ENCODE measurements around the gene EPHB1. TPM values are rescaled to one million over a fixed set of nuclear protein-coding genes. Genes with fewer than 3 reads are reported as not detected.

Gene EPHB1
- total and polyA plus RNA-seq, 5 experiments from 2014 or later: not detected

GRCh38 chr3:135127946-135128470 is 332.9 kb downstream of the EPHB1 start:
- no peak for DNase-seq
- Mint-ChIP-seq H3K27ac (no peak overlapping the region), H3K36me3 (no peaks in the 10 kb centered on the region), H3K4me1 (no peaks in the 10 kb centered on the region), H3K9me3 (peaks cover 0 to 28% (median 5%) of the 10 kb centered on the region in 9 donors), H3K27me3 (peaks cover 0 to 8% (median 0%) of the 10 kb centered on the region in 5 donors), H3K4me3 (no peak overlapping the region)
- POLR2A ChIA-PET: no interaction called here
- ATAC-seq: no peak

DNA sequence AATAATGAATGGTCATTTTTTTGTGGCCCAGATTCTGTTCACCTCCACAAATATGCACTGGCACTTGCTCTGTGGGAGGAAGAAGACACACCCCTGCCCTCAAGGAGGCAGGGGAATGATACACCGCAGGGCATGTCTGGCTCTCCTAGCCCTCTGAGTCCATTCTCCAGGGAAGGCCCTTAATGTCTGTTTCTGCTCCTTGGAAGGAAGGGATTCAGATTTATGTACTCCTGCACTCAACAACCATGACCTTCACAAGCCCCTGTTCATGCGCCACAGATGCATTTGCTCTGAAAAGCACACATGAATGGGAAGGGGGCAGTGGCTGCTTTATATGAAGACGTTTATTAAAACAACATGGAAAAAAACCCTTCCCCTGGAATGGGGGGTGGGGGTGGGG is 333.8 kb downstream of the EPHB1 start:
- H3K27me3 Mint-ChIP-seq: peaks cover 0 to 8% (median 0%) of the 10 kb centered on the region in 5 donors

GRCh38 chr3:135131290-135131689 is 336.2 kb downstream of the EPHB1 start:
- no peak overlapping the region for H3K27ac Mint-ChIP-seq
- DNase-seq (no peak), ATAC-seq (no peak)
- peaks cover 0 to 3% (median 0%) of the 10 kb centered on the region in 5 donors for H3K27me3 Mint-ChIP-seq
- no peaks in the 10 kb centered on the region for H3K4me1 Mint-ChIP-seq
- no peak overlapping the region for H3K4me3 Mint-ChIP-seq
- no peaks in the 10 kb centered on the region for H3K36me3 Mint-ChIP-seq
- H3K9me3 Mint-ChIP-seq: peaks cover 0 to 12% (median 3%) of the 10 kb centered on the region in 9 donors
- POLR2A ChIA-PET: no interaction called here

More for the DNA sequence above, 333.8 kb downstream of the EPHB1 start:
- POLR2A ChIA-PET: no interaction called here
- Mint-ChIP-seq H3K4me3 (no peak overlapping the region), H3K27ac (no peak overlapping the region), H3K9me3 (peaks cover 0 to 22% (median 5%) of the 10 kb centered on the region in 9 donors), H3K36me3 (no peaks in the 10 kb centered on the region), H3K4me1 (no peaks in the 10 kb centered on the region)
- ATAC-seq (no peak), DNase-seq (no peak)

DNA sequence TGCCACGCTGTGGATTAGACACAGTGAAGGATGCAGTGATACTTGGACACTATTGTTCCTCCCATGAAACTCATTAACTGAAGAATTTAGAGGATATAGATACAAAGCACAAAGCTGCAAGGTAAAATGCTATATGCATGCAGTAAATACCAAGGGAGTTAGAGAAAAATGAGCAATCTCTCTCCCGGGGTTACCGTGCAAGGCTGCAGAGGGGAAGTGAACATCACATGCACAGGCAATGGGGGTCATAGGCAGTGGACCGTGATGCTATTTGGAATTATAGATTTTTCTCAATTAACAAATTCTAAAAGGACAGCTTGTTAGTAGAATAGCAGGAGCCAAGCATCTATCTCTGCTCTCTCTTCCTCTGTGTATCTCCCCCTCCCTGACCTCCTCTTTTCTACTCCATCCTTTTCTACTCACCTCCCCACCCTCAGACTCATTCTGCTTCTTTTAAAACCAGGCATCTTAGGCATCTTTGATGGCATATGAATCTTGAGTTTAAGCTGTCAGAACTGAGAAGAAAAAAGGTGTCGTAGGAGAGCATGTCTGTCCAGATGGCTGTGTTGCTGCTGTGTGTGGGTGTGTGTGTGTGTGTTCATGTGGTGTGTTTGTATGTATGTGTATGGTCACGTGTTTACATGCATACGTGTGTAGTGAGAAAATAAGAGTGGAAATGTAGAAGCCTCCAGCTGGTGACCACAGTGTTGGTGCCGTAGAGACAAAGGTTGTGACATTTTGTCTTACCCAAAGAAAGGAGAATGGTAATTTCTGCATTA is 339.0 kb downstream of the EPHB1 start:
- no peak for DNase-seq
- Mint-ChIP-seq H3K9me3 (peaks cover 0 to 12% (median 2%) of the 10 kb centered on the region in 9 donors), H3K4me1 (no peaks in the 10 kb centered on the region), H3K27ac (no peak overlapping the region), H3K27me3 (no peaks in the 10 kb centered on the region), H3K4me3 (no peak overlapping the region), H3K36me3 (no peaks in the 10 kb centered on the region)
- POLR2A ChIA-PET: no interaction called here
- ATAC-seq: no peak

DNA sequence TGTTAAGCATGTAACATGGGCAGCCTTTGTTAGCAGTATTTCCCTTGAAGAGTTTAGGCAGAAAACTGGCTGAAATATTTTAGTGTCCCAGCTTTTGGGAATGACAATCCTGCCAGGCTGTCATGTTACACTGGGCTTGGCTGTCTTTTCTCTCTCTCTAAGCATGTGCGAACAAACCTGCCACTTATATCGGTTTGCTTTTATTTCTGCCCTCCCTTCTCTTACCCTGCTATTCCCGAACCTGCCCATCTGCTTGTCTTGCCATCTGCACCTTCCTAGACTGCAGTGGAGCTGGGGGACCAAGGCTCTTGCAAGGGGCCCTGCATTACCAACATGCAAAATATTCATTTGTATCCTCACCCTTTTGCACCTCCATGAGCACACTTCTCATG is 339.6 kb downstream of the EPHB1 start:
- H3K27me3 Mint-ChIP-seq: no peaks in the 10 kb centered on the region
- no peak overlapping the region for H3K4me3 Mint-ChIP-seq
- H3K9me3 Mint-ChIP-seq: peaks cover 0 to 8% (median 2%) of the 10 kb centered on the region in 9 donors
- H3K36me3 Mint-ChIP-seq: no peaks in the 10 kb centered on the region
- DNase-seq (no peak), ATAC-seq (no peak)
- no peaks in the 10 kb centered on the region for H3K4me1 Mint-ChIP-seq
- no peak overlapping the region for H3K27ac Mint-ChIP-seq
- POLR2A ChIA-PET: no interaction called here

- no peak for ATAC-seq
- DNase-seq: no peak
- Mint-ChIP-seq H3K4me3 (no peak overlapping the region), H3K9me3 (peaks cover 0 to 8% (median 0%) of the 10 kb centered on the region in 9 donors), H3K27me3 (no peaks in the 10 kb centered on the region), H3K4me1 (no peaks in the 10 kb centered on the region), H3K27ac (no peak overlapping the region), H3K36me3 (no peaks in the 10 kb centered on the region)
- POLR2A ChIA-PET: no interaction called here
Observed at GRCh38 chr3:135135445-135135844, 340.4 kb downstream of the EPHB1 start.

DNA sequence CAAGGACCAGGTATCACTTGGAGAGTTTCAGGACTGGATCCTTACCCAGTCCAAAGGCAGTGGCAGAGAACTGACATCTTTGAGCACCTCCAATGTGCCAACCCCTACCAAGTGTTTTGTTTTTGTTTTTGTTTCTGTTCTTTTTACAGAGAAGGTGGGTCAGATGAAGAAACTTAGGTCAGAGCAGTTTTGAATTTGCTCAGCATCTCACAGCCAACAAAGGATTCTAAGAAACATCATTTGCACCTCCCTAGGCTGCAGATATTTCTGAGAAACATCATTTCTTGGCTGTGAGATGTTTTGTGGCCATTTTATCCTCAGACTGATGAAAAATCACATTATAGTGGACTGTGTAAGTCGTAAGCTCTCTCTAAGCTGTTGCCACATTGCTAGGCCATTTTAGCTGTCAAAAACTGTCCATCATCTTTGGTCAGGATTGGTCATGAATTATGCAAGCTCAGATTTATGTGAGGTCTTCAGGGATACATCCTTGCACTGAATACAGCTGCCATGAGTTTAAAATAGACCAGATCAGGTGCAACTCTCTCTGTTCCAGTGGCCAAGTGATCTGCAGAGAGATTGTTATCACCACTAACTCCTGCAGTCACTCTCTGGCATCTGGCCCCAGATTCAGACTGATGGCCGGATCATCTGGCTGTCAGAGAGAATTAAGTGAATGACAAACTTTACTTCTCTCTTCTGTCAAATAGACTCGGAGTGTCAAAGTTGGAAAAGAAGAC is 341.5 kb downstream of the EPHB1 start:
- ATAC-seq (no peak), DNase-seq (no peak)
- Mint-ChIP-seq H3K9me3 (peaks cover 0 to 8% (median 0%) of the 10 kb centered on the region in 9 donors), H3K27me3 (peaks cover 0 to 1% (median 0%) of the 10 kb centered on the region in 5 donors), H3K27ac (no peak overlapping the region), H3K36me3 (no peaks in the 10 kb centered on the region), H3K4me1 (no peaks in the 10 kb centered on the region), H3K4me3 (no peak overlapping the region)
- POLR2A ChIA-PET: no interaction called here

- ATAC-seq (no peak), DNase-seq (no peak)
- peaks cover 0 to 9% (median 0%) of the 10 kb centered on the region in 9 donors for H3K9me3 Mint-ChIP-seq
- POLR2A ChIA-PET: no interaction called here
- no peaks in the 10 kb centered on the region for H3K36me3 Mint-ChIP-seq
- no peaks in the 10 kb centered on the region for H3K4me1 Mint-ChIP-seq
- no peak overlapping the region for H3K27ac Mint-ChIP-seq
- H3K4me3 Mint-ChIP-seq: no peak overlapping the region
- H3K27me3 Mint-ChIP-seq: peaks cover 0 to 9% (median under 1%) of the 10 kb centered on the region in 5 donors
Observed at GRCh38 chr3:135137296-135137695, 342.2 kb downstream of the EPHB1 start.

DNA sequence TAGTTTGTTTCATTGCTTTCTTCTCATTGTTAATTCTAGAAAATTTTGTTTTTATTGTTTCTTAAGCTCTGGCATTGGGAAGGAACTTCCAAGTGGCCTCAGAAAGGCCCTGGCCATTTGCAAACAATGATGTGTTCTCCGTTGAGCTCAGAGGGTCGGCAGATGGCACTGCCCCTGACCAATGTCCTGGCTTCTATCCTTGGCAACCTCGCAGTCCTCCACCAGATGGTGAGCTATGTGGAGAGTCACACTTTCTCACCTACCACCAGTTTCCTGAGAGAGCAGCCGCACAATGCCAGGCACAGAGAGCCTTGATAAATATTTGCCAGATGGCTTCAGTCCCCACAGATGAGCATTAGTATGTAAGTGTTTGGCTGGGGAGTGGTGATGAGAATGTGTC is 343.7 kb downstream of the EPHB1 start:
- Mint-ChIP-seq H3K27me3 (peaks cover 1 to 18% (median 3%) of the 10 kb centered on the region in 5 donors), H3K36me3 (no peaks in the 10 kb centered on the region), H3K4me3 (no peak overlapping the region), H3K27ac (no peak overlapping the region), H3K9me3 (peaks cover 0 to 6% (median 0%) of the 10 kb centered on the region in 9 donors), H3K4me1 (no peaks in the 10 kb centered on the region)
- DNase-seq: no peak
- POLR2A ChIA-PET: no interaction called here
- ATAC-seq: no peak

GRCh38 chr3:135140591-135140990 is 345.5 kb downstream of the EPHB1 start:
- no peak for DNase-seq
- no peaks in the 10 kb centered on the region for H3K36me3 Mint-ChIP-seq
- H3K4me3 Mint-ChIP-seq: no peak overlapping the region
- POLR2A ChIA-PET: no interaction called here
- H3K27me3 Mint-ChIP-seq: peaks cover 1 to 19% (median 3%) of the 10 kb centered on the region in 5 donors
- H3K4me1 Mint-ChIP-seq: peaks cover 0 to 3% (median 0%) of the 10 kb centered on the region in 4 donors
- H3K27ac Mint-ChIP-seq: peak overlapping the region in 1 of 10 donors; percentile 45
- ATAC-seq: no peak
- peaks cover 0 to 6% (median 0%) of the 10 kb centered on the region in 9 donors for H3K9me3 Mint-ChIP-seq

DNA sequence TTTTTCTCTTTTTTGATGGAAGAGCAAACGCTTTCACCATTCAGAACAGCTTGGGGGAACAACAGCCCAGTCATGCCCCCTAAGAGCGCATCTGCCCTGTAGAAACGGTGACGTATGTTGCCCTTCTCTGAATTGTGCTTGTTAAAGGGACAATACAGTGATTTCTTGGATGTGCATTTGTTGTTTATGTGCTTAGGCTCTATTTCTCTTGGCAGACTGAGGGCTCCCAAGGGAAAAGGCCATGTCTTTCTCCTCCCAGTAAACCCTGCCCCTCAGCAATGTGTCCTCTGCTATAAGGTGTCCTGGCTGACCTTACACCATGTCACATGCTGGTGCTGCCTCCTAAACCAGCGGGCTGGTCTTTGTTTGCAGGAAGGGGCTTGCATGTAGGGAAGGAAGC is 346.1 kb downstream of the EPHB1 start:
- DNase-seq (no peak), ATAC-seq (no peak)
- H3K9me3 Mint-ChIP-seq: peaks cover 0 to 6% (median 0%) of the 10 kb centered on the region in 9 donors
- H3K27me3 Mint-ChIP-seq: peaks cover 1 to 19% (median 3%) of the 10 kb centered on the region in 5 donors
- no peak overlapping the region for H3K27ac Mint-ChIP-seq
- no peak overlapping the region for H3K4me3 Mint-ChIP-seq
- no peaks in the 10 kb centered on the region for H3K36me3 Mint-ChIP-seq
- H3K4me1 Mint-ChIP-seq: peaks cover 0 to 3% (median 0%) of the 10 kb centered on the region in 4 donors
- POLR2A ChIA-PET: no interaction called here

- Mint-ChIP-seq H3K9me3 (peaks cover 0 to 6% (median 0%) of the 10 kb centered on the region in 9 donors), H3K4me1 (peaks cover 0 to 3% (median 0%) of the 10 kb centered on the region in 4 donors), H3K4me3 (no peak overlapping the region), H3K27ac (no peak overlapping the region), H3K27me3 (peaks cover 1 to 19% (median 3%) of the 10 kb centered on the region in 5 donors), H3K36me3 (no peaks in the 10 kb centered on the region)
- POLR2A ChIA-PET: no interaction called here
- DNase-seq (no peak), ATAC-seq (no peak)
Observed at GRCh38 chr3:135141672-135142071, 346.6 kb downstream of the EPHB1 start.

- Mint-ChIP-seq H3K27ac (no peak overlapping the region), H3K4me3 (no peak overlapping the region), H3K9me3 (peaks cover 0 to 6% (median 0%) of the 10 kb centered on the region in 9 donors), H3K27me3 (peaks cover 1 to 19% (median 3%) of the 10 kb centered on the region in 5 donors), H3K36me3 (no peaks in the 10 kb centered on the region), H3K4me1 (peaks cover 0 to 3% (median 0%) of the 10 kb centered on the region in 4 donors)
- DNase-seq (no peak), ATAC-seq (no peak)
- POLR2A ChIA-PET: no interaction called here
Observed at GRCh38 chr3:135142530-135142929, 347.5 kb downstream of the EPHB1 start.

All from naive thymus-derived CD8-positive, alpha-beta T cell (primary cell).